ENCODE results near the gene LETM1.

LETM1 gene

DNA sequence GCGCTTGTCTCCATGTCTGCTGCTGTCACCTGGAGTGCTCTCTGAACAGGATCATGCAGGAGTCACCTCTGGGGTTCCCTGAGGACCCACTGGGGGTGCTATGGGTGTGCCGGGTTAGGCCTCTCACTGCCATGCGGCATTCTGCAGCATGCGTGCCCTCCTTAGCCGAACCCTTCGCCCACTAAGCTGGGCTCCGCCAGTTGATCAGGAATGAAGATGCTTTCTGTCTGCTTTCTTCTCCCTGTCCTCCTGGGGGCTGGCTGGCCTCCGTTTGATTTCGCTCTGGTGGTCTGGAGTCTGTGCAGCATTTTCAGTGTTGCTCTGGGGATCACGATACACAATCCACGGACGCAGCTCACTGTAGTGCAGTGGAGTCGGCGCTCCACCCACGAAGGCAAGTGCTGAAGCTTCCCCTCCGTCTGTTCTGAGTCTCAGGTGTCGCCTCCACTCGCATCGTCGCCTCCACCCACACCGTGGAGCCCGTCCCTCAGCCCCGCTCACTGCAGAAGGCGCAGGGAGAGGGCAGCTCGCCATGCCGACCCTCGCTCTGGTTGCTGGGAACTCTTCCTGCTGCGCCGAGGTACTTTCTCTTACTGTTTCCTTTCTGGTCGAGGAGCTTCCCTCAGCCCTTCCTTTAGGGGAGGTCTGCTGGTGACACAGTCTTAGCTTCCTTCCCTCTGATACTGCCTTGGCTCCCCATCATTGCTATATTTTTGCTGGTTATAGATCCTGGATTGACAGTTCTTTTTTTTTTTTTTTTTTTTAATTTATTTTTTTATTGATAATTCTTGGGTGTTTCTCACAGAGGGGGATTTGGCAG lies 29.2 kb downstream of the LETM1 start:
- ATAC-seq: no peak
- TF ChIP-seq, protein P1, sequence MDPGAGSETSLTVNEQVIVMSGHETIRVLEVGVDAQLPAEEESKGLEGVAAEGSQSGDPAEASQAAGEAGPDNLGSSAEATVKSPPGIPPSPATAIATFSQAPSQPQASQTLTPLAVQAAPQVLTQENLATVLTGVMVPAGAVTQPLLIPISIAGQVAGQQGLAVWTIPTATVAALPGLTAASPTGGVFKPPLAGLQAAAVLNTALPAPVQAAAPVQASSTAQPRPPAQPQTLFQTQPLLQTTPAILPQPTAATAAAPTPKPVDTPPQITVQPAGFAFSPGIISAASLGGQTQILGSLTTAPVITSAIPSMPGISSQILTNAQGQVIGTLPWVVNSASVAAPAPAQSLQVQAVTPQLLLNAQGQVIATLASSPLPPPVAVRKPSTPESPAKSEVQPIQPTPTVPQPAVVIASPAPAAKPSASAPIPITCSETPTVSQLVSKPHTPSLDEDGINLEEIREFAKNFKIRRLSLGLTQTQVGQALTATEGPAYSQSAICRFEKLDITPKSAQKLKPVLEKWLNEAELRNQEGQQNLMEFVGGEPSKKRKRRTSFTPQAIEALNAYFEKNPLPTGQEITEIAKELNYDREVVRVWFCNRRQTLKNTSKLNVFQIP (CRISPR knock-in tag; IDR thresholded peaks at IDR 0.05; ENCODE audit: borderline replicate concordance, low read depth): no peak
- TF ChIP-seq BACH2 (CRISPR knock-in tag; IDR thresholded peaks at IDR 0.05; ENCODE audit: borderline replicate concordance): no peak
- TF ChIP-seq, protein P2, sequence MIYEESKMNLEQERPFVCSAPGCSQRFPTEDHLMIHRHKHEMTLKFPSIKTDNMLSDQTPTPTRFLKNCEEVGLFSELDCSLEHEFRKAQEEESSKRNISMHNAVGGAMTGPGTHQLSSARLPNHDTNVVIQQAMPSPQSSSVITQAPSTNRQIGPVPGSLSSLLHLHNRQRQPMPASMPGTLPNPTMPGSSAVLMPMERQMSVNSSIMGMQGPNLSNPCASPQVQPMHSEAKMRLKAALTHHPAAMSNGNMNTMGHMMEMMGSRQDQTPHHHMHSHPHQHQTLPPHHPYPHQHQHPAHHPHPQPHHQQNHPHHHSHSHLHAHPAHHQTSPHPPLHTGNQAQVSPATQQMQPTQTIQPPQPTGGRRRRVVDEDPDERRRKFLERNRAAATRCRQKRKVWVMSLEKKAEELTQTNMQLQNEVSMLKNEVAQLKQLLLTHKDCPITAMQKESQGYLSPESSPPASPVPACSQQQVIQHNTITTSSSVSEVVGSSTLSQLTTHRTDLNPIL (CRISPR knock-in tag; IDR thresholded peaks at IDR 0.05; ENCODE audit: low read depth): no peak
- TF ChIP-seq ESRRG (CRISPR knock-in tag; IDR thresholded peaks at IDR 0.05): no peak
- TF ChIP-seq ZC3H10 (CRISPR knock-in tag; IDR thresholded peaks at IDR 0.05): no peak
- no peak for TF ChIP-seq PPARA (CRISPR knock-in tag; IDR thresholded peaks at IDR 0.05; ENCODE audit: borderline replicate concordance)
- TF ChIP-seq, protein P3, sequence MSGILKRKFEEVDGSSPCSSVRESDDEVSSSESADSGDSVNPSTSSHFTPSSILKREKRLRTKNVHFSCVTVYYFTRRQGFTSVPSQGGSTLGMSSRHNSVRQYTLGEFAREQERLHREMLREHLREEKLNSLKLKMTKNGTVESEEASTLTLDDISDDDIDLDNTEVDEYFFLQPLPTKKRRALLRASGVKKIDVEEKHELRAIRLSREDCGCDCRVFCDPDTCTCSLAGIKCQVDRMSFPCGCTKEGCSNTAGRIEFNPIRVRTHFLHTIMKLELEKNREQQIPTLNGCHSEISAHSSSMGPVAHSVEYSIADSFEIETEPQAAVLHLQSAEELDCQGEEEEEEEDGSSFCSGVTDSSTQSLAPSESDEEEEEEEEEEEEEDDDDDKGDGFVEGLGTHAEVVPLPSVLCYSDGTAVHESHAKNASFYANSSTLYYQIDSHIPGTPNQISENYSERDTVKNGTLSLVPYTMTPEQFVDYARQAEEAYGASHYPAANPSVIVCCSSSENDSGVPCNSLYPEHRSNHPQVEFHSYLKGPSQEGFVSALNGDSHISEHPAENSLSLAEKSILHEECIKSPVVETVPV (CRISPR knock-in tag; IDR thresholded peaks at IDR 0.05): no peak
- TF ChIP-seq SNAI2 (CRISPR knock-in tag; IDR thresholded peaks at IDR 0.05): no peak

DNA sequence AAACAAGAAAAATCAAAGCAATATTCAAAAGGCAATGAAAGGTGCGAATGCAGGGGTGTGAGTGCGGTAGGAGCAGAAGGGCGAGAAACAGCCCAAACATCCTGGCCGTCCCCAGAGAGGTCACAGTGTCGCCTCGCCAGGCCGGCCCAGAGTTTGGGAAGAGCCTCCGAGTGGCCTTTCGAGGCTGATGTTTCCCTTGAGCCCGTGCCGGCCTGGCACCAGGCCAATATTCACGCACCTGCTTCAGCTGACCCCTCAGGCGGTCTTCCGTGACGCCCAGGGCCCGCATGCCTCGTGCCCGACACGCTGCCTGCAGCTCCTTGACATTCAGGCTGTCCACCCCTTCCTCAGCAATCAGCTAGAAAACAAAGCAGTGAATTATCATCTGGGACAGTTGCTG lies 30.6 kb downstream of the LETM1 start:
- no peak for ATAC-seq

DNA sequence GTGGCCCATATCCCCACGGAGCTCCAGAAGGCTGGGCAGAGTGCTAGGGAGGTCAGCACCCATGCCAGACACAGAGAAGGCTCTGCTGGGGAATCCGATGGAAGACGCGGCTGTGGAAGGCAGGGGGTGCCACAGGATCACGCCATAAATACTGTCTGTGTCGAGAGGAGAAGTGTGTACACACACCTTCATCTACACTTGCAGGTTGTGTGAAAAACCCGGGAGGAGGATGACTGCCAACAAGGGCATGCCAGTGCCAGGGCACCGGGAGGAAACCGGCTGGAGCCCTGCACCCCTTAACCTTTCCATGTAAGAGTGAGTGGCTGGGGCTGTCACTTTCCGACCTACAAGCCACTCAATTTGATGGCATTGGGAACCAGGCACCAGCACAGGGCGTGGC lies 31.2 kb downstream of the LETM1 start:
- TF ChIP-seq, protein P4, sequence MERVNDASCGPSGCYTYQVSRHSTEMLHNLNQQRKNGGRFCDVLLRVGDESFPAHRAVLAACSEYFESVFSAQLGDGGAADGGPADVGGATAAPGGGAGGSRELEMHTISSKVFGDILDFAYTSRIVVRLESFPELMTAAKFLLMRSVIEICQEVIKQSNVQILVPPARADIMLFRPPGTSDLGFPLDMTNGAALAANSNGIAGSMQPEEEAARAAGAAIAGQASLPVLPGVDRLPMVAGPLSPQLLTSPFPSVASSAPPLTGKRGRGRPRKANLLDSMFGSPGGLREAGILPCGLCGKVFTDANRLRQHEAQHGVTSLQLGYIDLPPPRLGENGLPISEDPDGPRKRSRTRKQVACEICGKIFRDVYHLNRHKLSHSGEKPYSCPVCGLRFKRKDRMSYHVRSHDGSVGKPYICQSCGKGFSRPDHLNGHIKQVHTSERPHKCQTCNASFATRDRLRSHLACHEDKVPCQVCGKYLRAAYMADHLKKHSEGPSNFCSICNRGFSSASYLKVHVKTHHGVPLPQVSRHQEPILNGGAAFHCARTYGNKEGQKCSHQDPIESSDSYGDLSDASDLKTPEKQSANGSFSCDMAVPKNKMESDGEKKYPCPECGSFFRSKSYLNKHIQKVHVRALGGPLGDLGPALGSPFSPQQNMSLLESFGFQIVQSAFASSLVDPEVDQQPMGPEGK (CRISPR knock-in tag; IDR thresholded peaks at IDR 0.05; ENCODE audit: borderline replicate concordance): no peak
- TF ChIP-seq, protein P1 (CRISPR knock-in tag; IDR thresholded peaks at IDR 0.05; ENCODE audit: borderline replicate concordance, low read depth): no peak
- no peak for TF ChIP-seq GLIS3 (CRISPR knock-in tag; IDR thresholded peaks at IDR 0.05)
- no peak for TF ChIP-seq ZNF8 (CRISPR knock-in tag; IDR thresholded peaks at IDR 0.05)
- no peak for TF ChIP-seq ARNTL (CRISPR knock-in tag; IDR thresholded peaks at IDR 0.05; ENCODE audit: borderline replicate concordance, low read depth)
- no peak for TF ChIP-seq ISL1 (CRISPR knock-in tag; IDR thresholded peaks at IDR 0.05)
- no peak for ATAC-seq

More for the DNA sequence above, 30.6 kb downstream of the LETM1 start:
- TF ChIP-seq ZFP3 (CRISPR knock-in tag; IDR thresholded peaks at IDR 0.05) (no peak), ARNTL (CRISPR knock-in tag; IDR thresholded peaks at IDR 0.05; ENCODE audit: borderline replicate concordance, low read depth) (no peak), GLIS3 (CRISPR knock-in tag; IDR thresholded peaks at IDR 0.05) (no peak), TOX (CRISPR knock-in tag; IDR thresholded peaks at IDR 0.05; ENCODE audit: borderline replicate concordance) (no peak), ISL1 (CRISPR knock-in tag; IDR thresholded peaks at IDR 0.05) (no peak), ESRRG (CRISPR knock-in tag; IDR thresholded peaks at IDR 0.05) (no peak), TCF4 (CRISPR knock-in tag; IDR thresholded peaks at IDR 0.05; ENCODE audit: borderline replicate concordance) (no peak), ZNF8 (CRISPR knock-in tag; IDR thresholded peaks at IDR 0.05) (no peak), ZC3H10 (CRISPR knock-in tag; IDR thresholded peaks at IDR 0.05) (no peak), ZNF565 (CRISPR knock-in tag; conservative IDR thresholded peaks at IDR 0.05; ENCODE audit: low read depth) (no peak), SNAI2 (CRISPR knock-in tag; IDR thresholded peaks at IDR 0.05) (no peak)
- TF ChIP-seq, protein P5, sequence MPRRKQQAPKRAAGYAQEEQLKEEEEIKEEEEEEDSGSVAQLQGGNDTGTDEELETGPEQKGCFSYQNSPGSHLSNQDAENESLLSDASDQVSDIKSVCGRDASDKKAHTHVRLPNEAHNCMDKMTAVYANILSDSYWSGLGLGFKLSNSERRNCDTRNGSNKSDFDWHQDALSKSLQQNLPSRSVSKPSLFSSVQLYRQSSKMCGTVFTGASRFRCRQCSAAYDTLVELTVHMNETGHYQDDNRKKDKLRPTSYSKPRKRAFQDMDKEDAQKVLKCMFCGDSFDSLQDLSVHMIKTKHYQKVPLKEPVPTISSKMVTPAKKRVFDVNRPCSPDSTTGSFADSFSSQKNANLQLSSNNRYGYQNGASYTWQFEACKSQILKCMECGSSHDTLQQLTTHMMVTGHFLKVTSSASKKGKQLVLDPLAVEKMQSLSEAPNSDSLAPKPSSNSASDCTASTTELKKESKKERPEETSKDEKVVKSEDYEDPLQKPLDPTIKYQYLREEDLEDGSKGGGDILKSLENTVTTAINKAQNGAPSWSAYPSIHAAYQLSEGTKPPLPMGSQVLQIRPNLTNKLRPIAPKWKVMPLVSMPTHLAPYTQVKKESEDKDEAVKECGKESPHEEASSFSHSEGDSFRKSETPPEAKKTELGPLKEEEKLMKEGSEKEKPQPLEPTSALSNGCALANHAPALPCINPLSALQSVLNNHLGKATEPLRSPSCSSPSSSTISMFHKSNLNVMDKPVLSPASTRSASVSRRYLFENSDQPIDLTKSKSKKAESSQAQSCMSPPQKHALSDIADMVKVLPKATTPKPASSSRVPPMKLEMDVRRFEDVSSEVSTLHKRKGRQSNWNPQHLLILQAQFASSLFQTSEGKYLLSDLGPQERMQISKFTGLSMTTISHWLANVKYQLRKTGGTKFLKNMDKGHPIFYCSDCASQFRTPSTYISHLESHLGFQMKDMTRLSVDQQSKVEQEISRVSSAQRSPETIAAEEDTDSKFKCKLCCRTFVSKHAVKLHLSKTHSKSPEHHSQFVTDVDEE (CRISPR knock-in tag; IDR thresholded peaks at IDR 0.05): no peak
- TF ChIP-seq, protein P1 (CRISPR knock-in tag; IDR thresholded peaks at IDR 0.05; ENCODE audit: borderline replicate concordance, low read depth): no peak

Measured in SK-N-SH treated with all-trans-retinoic acid at 6 μM for 48 hours (cell line).